Brain microvascular endothelial cell (primary cell): Measurements from ENCODE around the gene DCD.

Experiments
- DNase-seq: peaks from one replicate; pipeline ENCODE4 v3.0.0-alpha.2; 2020
- H3K27ac ChIP-seq: fragments of 250-450 bp; sonication (Bioruptor Pico); 2 replicates; pipeline ENCODE4 v1.5.1; 2020; ENCODE audit warnings: mild to moderate bottlenecking, moderate library complexity
- H3K27me3 ChIP-seq: fragments of 250-450 bp; sonication (Bioruptor Pico); replicated peaks from 2 replicates; pipeline ENCODE4 v1.5.1; 2020; ENCODE audit warnings: mild to moderate bottlenecking
- H3K36me3 ChIP-seq: fragments of 250-450 bp; sonication (Bioruptor Pico); replicated peaks from 2 replicates; pipeline ENCODE4 v1.5.1; 2020; ENCODE audit warnings: mild to moderate bottlenecking
- H3K4me3 ChIP-seq: 2 replicates; pipeline ENCODE4 v1.5.1; 2011; ENCODE audit warnings: low read depth, mild to moderate bottlenecking, control low read depth, low read length, moderate library complexity
- in situ Hi-C: cut with HindIII; loops from 2 replicates; pipeline ENCODE4 v1.10.0; 2017; ENCODE audit warnings: low sequenced_read_pairs, low pct_ligation_motif_present
- TF ChIP-seq, protein P1 (sequence below): IDR thresholded peaks from 2 replicates; pipeline ENCODE4 v1.5.1; 2011; ENCODE audit warnings: low read depth, mild to moderate bottlenecking, moderate library complexity, low read length, control low read depth, inconsistent platforms; ENCODE audit errors: missing control alignments

DCD gene

DNA sequence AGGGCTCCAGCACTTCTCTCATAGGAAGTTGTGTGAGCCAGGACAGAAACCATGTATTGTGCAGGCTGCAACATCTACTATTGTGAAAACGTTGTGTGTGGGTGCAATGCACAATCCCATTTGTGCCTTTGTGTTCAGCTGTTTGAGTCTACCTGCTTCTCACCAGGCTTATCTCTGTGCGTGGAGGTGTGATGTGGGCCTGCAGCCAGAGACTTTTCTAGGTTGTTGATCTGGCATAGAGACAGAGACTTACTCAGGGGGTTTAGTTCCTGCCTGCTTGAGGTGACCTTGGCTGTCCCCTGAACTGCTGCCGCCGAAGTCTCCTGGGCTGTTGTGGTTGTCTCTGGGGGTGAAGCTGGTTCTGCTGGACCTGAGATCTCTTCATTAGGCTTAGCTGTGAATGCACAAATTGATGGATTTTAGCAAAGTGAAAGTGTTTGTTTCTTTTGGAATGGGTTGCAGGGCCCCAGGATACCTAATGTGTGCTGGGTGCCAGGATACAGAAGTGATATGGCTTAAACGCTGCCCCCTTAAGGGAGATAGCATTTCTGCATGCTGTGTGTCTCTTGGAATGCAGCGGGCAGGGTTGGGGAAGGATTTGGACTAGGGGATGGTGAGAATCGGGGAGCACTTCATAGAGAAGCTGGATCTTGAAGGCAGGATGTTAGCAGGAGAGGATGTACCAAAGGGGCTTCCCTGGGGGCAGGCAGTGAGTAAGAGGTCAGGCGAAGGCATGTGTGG, 16.0 kb downstream of the DCD start:
- in situ Hi-C loops: no loop called here
- Histone ChIP-seq H3K4me3 (no peak overlapping the region), H3K27me3 (no peaks in the 10 kb centered on the region), H3K27ac (no peak overlapping the region), H3K36me3 (no peaks in the 10 kb centered on the region)
- no peak for DNase-seq
- TF ChIP-seq, protein P1, sequence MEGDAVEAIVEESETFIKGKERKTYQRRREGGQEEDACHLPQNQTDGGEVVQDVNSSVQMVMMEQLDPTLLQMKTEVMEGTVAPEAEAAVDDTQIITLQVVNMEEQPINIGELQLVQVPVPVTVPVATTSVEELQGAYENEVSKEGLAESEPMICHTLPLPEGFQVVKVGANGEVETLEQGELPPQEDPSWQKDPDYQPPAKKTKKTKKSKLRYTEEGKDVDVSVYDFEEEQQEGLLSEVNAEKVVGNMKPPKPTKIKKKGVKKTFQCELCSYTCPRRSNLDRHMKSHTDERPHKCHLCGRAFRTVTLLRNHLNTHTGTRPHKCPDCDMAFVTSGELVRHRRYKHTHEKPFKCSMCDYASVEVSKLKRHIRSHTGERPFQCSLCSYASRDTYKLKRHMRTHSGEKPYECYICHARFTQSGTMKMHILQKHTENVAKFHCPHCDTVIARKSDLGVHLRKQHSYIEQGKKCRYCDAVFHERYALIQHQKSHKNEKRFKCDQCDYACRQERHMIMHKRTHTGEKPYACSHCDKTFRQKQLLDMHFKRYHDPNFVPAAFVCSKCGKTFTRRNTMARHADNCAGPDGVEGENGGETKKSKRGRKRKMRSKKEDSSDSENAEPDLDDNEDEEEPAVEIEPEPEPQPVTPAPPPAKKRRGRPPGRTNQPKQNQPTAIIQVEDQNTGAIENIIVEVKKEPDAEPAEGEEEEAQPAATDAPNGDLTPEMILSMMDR: peak; percentile 14

DNA sequence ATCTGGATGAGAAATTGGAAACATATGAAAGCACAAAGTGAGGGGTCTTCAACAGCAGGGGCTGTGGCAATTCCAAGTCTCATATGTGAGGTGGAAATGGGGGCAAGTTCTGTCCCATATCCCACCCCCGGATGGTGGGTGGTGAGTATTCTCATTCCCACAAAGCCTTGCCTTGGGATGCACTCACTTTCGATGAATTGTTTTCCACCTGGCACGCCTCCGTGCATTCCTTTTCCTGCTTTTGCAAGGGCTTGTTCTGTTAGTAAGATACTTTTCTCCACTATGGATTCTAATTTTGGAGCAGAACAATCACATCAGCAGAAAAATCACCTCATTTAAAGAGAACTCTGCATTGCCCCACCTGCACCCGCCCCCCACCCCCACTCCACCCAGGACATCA, 16.6 kb downstream of the DCD start:
- Histone ChIP-seq H3K36me3 (no peaks in the 10 kb centered on the region), H3K4me3 (no peak overlapping the region), H3K27me3 (no peaks in the 10 kb centered on the region), H3K27ac (no peak overlapping the region)
- DNase-seq: no peak
- in situ Hi-C loops: no loop called here
- TF ChIP-seq, protein P1: no peak

DNA sequence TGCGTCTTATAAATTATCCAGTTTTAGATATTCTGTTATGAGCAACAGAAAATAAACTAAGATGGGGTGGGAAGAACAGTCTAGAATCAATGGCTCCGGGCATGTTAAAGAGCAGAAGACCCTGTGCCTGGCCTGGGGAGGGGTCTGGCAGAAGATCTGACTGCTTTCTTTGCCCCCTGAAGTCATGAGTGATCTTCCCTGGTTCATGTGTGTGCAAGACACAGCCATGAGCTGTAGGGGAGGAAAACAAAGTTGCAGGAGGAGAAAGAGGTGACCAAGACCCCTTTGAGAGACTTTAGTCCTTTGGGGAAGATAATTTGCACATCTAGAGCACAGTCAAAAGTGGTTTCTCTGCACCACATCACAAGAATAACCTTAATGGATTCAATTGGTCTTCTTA, 18.2 kb downstream of the DCD start:
- no peak for DNase-seq
- H3K27ac ChIP-seq: no peak overlapping the region
- H3K36me3 ChIP-seq: no peaks in the 10 kb centered on the region
- in situ Hi-C loops: no loop called here
- no peaks in the 10 kb centered on the region for H3K27me3 ChIP-seq
- H3K4me3 ChIP-seq: no peak overlapping the region
- TF ChIP-seq, protein P1: no peak

DNA sequence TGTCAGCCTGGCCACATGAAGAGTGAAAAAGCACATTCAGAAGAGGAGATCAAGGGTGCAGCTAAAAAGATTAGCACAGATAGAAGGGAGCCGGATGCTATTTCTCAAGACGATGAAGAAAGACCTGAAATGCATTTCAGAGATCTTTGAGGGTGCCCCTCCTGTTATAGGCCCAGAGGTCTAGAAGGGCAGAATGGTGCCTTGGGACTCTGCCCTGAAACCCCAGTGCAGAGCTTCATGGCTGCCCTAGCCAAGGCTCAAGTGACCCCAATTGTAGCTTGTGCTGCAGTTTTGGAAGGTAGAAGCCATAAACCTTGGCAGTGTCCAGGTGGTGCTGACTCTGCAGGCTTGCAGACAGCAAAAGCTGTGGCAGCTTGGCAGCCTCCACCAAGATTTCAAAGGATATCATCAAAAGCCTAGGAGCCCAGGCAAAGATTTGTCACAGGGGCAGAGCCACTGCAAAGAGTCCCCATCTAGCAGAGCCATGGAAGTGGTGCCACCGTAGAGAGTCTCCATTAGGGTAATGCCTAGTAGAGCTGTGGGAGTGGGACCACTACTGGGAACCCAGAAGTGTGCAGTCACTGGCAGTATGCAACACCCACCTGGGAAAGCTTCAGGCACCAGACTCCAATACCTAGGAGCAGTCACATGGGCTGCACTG, 19.8 kb downstream of the DCD start:
- Histone ChIP-seq H3K36me3 (no peaks in the 10 kb centered on the region), H3K27ac (no peak overlapping the region), H3K27me3 (no peaks in the 10 kb centered on the region), H3K4me3 (no peak overlapping the region)
- in situ Hi-C loops: no loop called here
- TF ChIP-seq, protein P1: no peak
- DNase-seq: no peak

DNA sequence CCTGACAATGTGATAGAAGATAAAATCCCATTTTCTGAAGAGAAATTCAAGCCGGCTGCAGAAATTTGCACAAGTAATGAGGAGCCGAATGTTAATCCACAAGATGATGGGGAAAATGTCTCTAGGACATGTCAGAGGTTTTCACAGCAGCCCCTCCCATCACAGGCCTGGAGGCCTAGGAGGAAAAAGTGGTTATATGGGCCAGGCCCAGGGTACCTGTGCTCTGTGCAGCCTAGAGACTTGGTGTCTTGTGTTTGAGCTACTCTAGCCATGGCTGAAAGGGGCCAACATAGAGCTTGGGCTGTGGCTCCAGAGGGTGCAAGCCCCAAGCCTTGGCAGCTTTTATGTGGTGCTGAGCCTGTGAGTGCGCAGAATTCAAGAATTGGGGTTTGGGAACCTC, 20.9 kb downstream of the DCD start:
- H3K36me3 ChIP-seq: no peaks in the 10 kb centered on the region
- no peaks in the 10 kb centered on the region for H3K27me3 ChIP-seq
- H3K4me3 ChIP-seq: no peak overlapping the region
- TF ChIP-seq, protein P1: no peak
- in situ Hi-C loops: no loop called here
- no peak overlapping the region for H3K27ac ChIP-seq
- no peak for DNase-seq

DNA sequence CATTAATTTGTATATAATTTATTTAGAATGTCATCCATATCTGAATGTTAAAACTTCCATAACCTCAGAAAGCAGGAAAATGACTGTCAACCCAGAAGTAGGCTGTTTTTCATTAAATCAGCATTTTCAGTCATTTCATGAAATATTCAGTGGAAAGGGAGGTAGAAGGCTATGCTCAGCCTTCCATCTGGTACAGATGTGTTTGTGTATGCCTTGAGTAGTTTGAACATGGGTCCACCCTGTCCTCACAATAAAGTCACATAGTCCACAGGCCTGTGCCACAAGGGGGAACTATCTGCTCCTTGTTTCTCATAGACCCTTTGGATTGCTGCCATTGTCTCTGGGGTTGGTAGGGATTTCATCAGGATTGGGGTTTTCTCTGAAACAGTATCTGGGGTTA, 22.6 kb downstream of the DCD start:
- TF ChIP-seq, protein P1: no peak
- Histone ChIP-seq H3K27me3 (peaks cover 3% of the 10 kb centered on the region), H3K36me3 (no peaks in the 10 kb centered on the region), H3K4me3 (no peak overlapping the region), H3K27ac (no peak overlapping the region)
- DNase-seq: no peak
- in situ Hi-C loops: no loop called here
